CD4-positive, alpha-beta T cell (primary cell): ENCODE results near the gene MPP3. TPM values are rescaled to one million over a fixed set of nuclear protein-coding genes. Genes with fewer than 3 reads are reported as not detected.

Experiments used
- ATAC-seq: fragments of 200-7000 bp; cut with Tn5 transposase; one replicate; pipeline ENCODE4 v1.10.0; 2022; ENCODE audit warnings: mild to moderate bottlenecking; ENCODE audit not compliant: poor library complexity
- CTCF ChIA-PET: fragments of 350-600 bp; sonication (Branson Sonifier 250); formaldehyde crosslinking; loops from one replicate; lab custom pipeline; 2021; ENCODE audit warnings: antibody characterized with exemption, inconsistent platforms; lab: Charles Lee
- POLR2A ChIA-PET: fragments of 350-600 bp; sonication (Branson Sonifier 250); formaldehyde crosslinking; loops from one replicate; lab custom pipeline; 2021; ENCODE audit warnings: antibody characterized with exemption, inconsistent platforms; lab: Charles Lee
- DNase-seq, 14 experiments: peaks; one replicate each; pipeline ENCODE4 v3.0.0-alpha.2; 2013 to 2020; ENCODE audit warnings: mixed read lengths in 2 of 14
- H3K27ac ChIP-seq, 2 donors: one replicate each; pipeline versions ENCODE4 v1.5.1 to v1.7.0; 2013; ENCODE audit warnings: low read length in 2 of 2, low read depth in 1 of 2, mild to moderate bottlenecking in 1 of 2
- H3K27me3 ChIP-seq, 2 experiments: 1 replicate in 1 of 2; 2 replicates in 1 of 2; pipeline versions ENCODE4 v1.6.1 to v1.7.0; 2013; ENCODE audit warnings: low read length in 2 of 2, control low read depth in 1 of 2, mild to moderate bottlenecking in 1 of 2, moderate library complexity in 1 of 2; ENCODE audit not compliant: insufficient read depth in 2 of 2, control insufficient read depth in 1 of 2
- H3K36me3 ChIP-seq: one replicate; pipeline ENCODE4 v1.6.1; 2013; ENCODE audit warnings: low read length, control low read depth; ENCODE audit not compliant: insufficient read depth
- H3K4me1 ChIP-seq: one replicate; pipeline ENCODE4 v1.6.1; 2013; ENCODE audit warnings: low read length, control low read depth; ENCODE audit not compliant: insufficient read depth
- H3K4me3 ChIP-seq: one replicate; pipeline ENCODE4 v1.5.1; 2013; ENCODE audit warnings: mild to moderate bottlenecking, low read length, moderate library complexity
- H3K9me3 ChIP-seq, 2 experiments: 1 replicate in 1 of 2; 2 replicates in 1 of 2; pipeline versions ENCODE4 v1.6.1 to v1.7.0; 2013; ENCODE audit warnings: low read length in 2 of 2, mild to moderate bottlenecking in 2 of 2, control low read depth in 1 of 2, moderate library complexity in 1 of 2; ENCODE audit not compliant: control insufficient read depth in 1 of 2, insufficient read depth in 1 of 2
- H3K27ac Mint-ChIP-seq: one replicate; pipeline ENCODE4 v1.8.0; 2020; ENCODE audit warnings: mixed read lengths
- H3K27me3 Mint-ChIP-seq: one replicate; pipeline ENCODE4 v1.8.0; 2021; ENCODE audit warnings: mixed read lengths
- H3K36me3 Mint-ChIP-seq: one replicate; pipeline ENCODE4 v1.8.0; 2021; ENCODE audit warnings: low read depth, mixed read lengths
- H3K4me1 Mint-ChIP-seq: one replicate; pipeline ENCODE4 v1.8.0; 2021; ENCODE audit warnings: low read depth, mixed read lengths
- H3K4me3 Mint-ChIP-seq: one replicate; pipeline ENCODE4 v1.8.0; 2020; ENCODE audit warnings: mild to moderate bottlenecking, mixed read lengths
- H3K9me3 Mint-ChIP-seq: one replicate; pipeline ENCODE4 v1.8.0; 2020; ENCODE audit warnings: mixed read lengths
- CTCF ChIP-seq: fragments of 200-600 bp; IDR thresholded peaks from one replicate; pipeline ENCODE4 v1.8.0; 2022; ENCODE audit warnings: antibody characterized with exemption, mild to moderate bottlenecking
- intact Hi-C, 2 experiments: fragments of 100-400 bp; cut with DNase I in 1 of 2; cut with micrococcal nuclease in 1 of 2; formaldehyde crosslinking; loops; one replicate each; pipeline versions ENCODE4 v1.15.1 to v1.9.0; 2023 to 2025; cut with DNase I, micrococcal nuclease
- total RNA-seq, 174 experiments: library from RNA in 2 of 174; stranded (reverse) in 2 of 174; gene quantifications; one replicate each; pipeline ENCODE4 v1.2.3 and lab custom pipeline; 2021 to 2026

Gene MPP3
- total RNA-seq, 2 experiments from 2014 or later = 0.14 TPM; not detected in 1

- ATAC-seq (no peak), DNase-seq (no peak)
- H3K27ac Mint-ChIP-seq = no peak overlapping the region
- no peaks in the 10 kb centered on the region for H3K27me3 ChIP-seq
- H3K4me1 Mint-ChIP-seq = no peaks in the 10 kb centered on the region
- H3K27me3 Mint-ChIP-seq = no peaks in the 10 kb centered on the region
- intact Hi-C loops = no loop called here
- CTCF ChIA-PET = no interaction called here
- no peaks in the 10 kb centered on the region for H3K9me3 Mint-ChIP-seq
- H3K27ac ChIP-seq = no peak overlapping the region
- H3K36me3 ChIP-seq = no peaks in the 10 kb centered on the region
- H3K9me3 ChIP-seq = no peaks in the 10 kb centered on the region
- no peak for TF ChIP-seq CTCF
- no peak overlapping the region for H3K4me3 ChIP-seq
- POLR2A ChIA-PET = no interaction called here
- H3K4me3 Mint-ChIP-seq = no peak overlapping the region
- no peaks in the 10 kb centered on the region for H3K4me1 ChIP-seq
- H3K36me3 Mint-ChIP-seq = no peaks in the 10 kb centered on the region
Observed at GRCh38 chr17:43822570-43823190, 10.3 kb downstream of the MPP3 start.

- H3K27me3 ChIP-seq = no peaks in the 10 kb centered on the region
- no peak for DNase-seq
- no peaks in the 10 kb centered on the region for H3K36me3 ChIP-seq
- no peak overlapping the region for H3K27ac Mint-ChIP-seq
- CTCF ChIA-PET = interaction anchor here (1.2 kb wide), 1 partner anchor 26 kb away, joined by 3 read pairs; the partner anchor contains the start of gene CD300LG
- H3K4me1 ChIP-seq = no peaks in the 10 kb centered on the region
- H3K4me1 Mint-ChIP-seq = no peaks in the 10 kb centered on the region
- POLR2A ChIA-PET = no interaction called here
- no peak overlapping the region for H3K4me3 Mint-ChIP-seq
- H3K27me3 Mint-ChIP-seq = no peaks in the 10 kb centered on the region
- intact Hi-C loops = no loop called here
- no peaks in the 10 kb centered on the region for H3K36me3 Mint-ChIP-seq
- TF ChIP-seq CTCF = no peak
- no peak for ATAC-seq
- no peaks in the 10 kb centered on the region for H3K9me3 ChIP-seq
- no peak overlapping the region for H3K4me3 ChIP-seq
- no peak overlapping the region for H3K27ac ChIP-seq
- H3K9me3 Mint-ChIP-seq = no peaks in the 10 kb centered on the region
Observed at GRCh38 chr17:43820759-43821158, 12.2 kb downstream of the MPP3 start.

DNA sequence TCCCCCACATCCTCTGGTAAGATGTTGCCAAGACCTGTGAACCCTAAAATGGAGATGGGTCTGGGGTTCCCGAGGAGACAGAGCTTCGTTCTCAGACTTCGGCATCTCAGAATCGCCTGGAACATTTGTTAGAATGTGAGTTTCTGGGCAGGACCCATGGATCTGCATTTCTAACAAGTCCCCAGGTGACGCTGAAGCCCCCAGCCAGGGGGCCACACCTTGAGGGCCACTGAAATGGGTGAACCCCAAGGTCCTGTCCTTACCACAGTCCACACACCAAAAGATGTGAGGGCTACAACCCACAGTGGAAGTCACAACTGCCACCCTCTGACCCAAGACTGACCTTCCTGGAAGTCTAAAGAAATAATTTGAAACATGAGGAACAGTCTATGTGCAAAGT, 14.0 kb downstream of the MPP3 start:
- TF ChIP-seq CTCF = no peak
- Mint-ChIP-seq H3K4me3 (no peak overlapping the region), H3K27me3 (no peaks in the 10 kb centered on the region), H3K4me1 (no peaks in the 10 kb centered on the region), H3K9me3 (no peaks in the 10 kb centered on the region), H3K36me3 (no peaks in the 10 kb centered on the region), H3K27ac (no peak overlapping the region)
- H3K27me3 ChIP-seq = no peaks in the 10 kb centered on the region
- no peak for DNase-seq
- H3K36me3 ChIP-seq = no peaks in the 10 kb centered on the region
- H3K9me3 ChIP-seq = no peaks in the 10 kb centered on the region
- no peaks in the 10 kb centered on the region for H3K4me1 ChIP-seq
- H3K27ac ChIP-seq = no peak overlapping the region
- intact Hi-C loops = no loop called here
- CTCF ChIA-PET = no interaction called here
- no peak overlapping the region for H3K4me3 ChIP-seq
- ATAC-seq = no peak
- POLR2A ChIA-PET = no interaction called here
